ENCODE measurements around the gene KIF26B.

- no peak for TF ChIP-seq CTCF (conservative IDR thresholded peaks at IDR 0.05; ENCODE audit: low read length)
- TF ChIP-seq EZH2phosphoT487 (IDR thresholded peaks at IDR 0.05; ENCODE audit: borderline replicate concordance): no peak
Observed at GRCh38 chr1:245181158-245181517, 26.4 kb downstream of the KIF26B start.

Measured in Loucy (cell line).